Thoracic aorta (tissue), 2 donors: ENCODE measurements around the gene GFM2. TPM values are rescaled to one million over a fixed set of nuclear protein-coding genes. Genes with fewer than 3 reads are reported as not detected.
A peak's percentile ranks its signal among the peaks of the same experiment; 100 is the strongest.

ENCODE experiments used
- ATAC-seq: fragments of 150-250 bp; one replicate; pipeline ENCODE4 v1.8.0; 2017; ENCODE audit warnings: low read depth; ENCODE audit not compliant: insufficient number of reproducible peaks, low FRiP score
- DNase-seq: peaks from one replicate; pipeline ENCODE4 v3.0.0-alpha.2; 2020; ENCODE audit warnings: low spot score
- H3K27ac ChIP-seq, 2 donors: fragments of 200-600 bp; sonication (generic); 1 replicate in 1 of 2; 2 replicates in 1 of 2; pipeline ENCODE4 v1.5.1; 2016; ENCODE audit warnings: mild to moderate bottlenecking in 2 of 2, moderate library complexity in 2 of 2
- H3K27me3 ChIP-seq: fragments of 200-600 bp; sonication (generic); replicated peaks from 2 replicates; pipeline ENCODE4 v1.6.0; 2016; ENCODE audit warnings: mild to moderate bottlenecking; ENCODE audit not compliant: insufficient read depth
- H3K36me3 ChIP-seq: fragments of 200-600 bp; sonication (generic); one replicate; pipeline ENCODE4 v1.5.1; 2016
- H3K4me1 ChIP-seq, 2 donors: fragments of 200-600 bp; sonication (generic); 1 replicate in 1 of 2; 2 replicates in 1 of 2; pipeline versions ENCODE4 v1.5.1 to v1.6.0; 2016; ENCODE audit warnings: low read depth in 2 of 2, mild to moderate bottlenecking in 1 of 2; ENCODE audit not compliant: control insufficient read depth in 1 of 2
- H3K4me3 ChIP-seq: fragments of 200-600 bp; sonication (generic); 2 replicates; pipeline ENCODE4 v1.5.1; 2016; ENCODE audit warnings: mild to moderate bottlenecking
- H3K9me3 ChIP-seq: fragments of 200-600 bp; sonication (generic); 2 replicates; pipeline ENCODE4 v1.5.1; 2016
- CTCF ChIP-seq: fragments of 200-600 bp; sonication (generic); IDR thresholded peaks from one replicate; pipeline ENCODE4 v1.5.1; 2019; ENCODE audit warnings: antibody characterized with exemption
- total RNA-seq, 2 donors: library from RNA; depleted of rRNA; stranded (reverse); fragments of >200 nt; gene quantifications; one replicate each; pipeline versions ENCODE4 v1.1.0 to v1.2.3, GENCODE V29; 2016

Gene GFM2
- total RNA-seq, 2 donors from 2014 or later: 11.6 to 12.6 TPM

GRCh38 chr5:74672215-74672877, 94.6 kb downstream of the GFM2 start:
- no peak for TF ChIP-seq CTCF
- no peak overlapping the region for H3K4me3 ChIP-seq
- ATAC-seq (no peak), DNase-seq (no peak)
- H3K4me1 ChIP-seq: peaks cover 8 to 23% of the 10 kb centered on the region in 2 donors
- no peaks in the 10 kb centered on the region for H3K36me3 ChIP-seq
- H3K27me3 ChIP-seq: no peaks in the 10 kb centered on the region
- H3K27ac ChIP-seq: peak overlapping the region in 1 of 2 donors; percentile 24
- H3K9me3 ChIP-seq: no peaks in the 10 kb centered on the region

Other genes starting within 250 kb of the GFM2 start
- 10 to 100 TPM in 1 of 2 donors, 1 to 10 TPM in 1; 7.7 to 10.4 TPM for gene ENC1, start 126.4 kb downstream of the GFM2 start, total RNA-seq
- gene HEXB, start 81.9 kb downstream of the GFM2 start, total RNA-seq: 100 to 1,000 TPM; 139 to 156 TPM
- gene NSA2, start 132 bp upstream of the GFM2 start, total RNA-seq: 10 to 100 TPM; 58.9 to 76.1 TPM
- 1 to 10 TPM; 1.1 to 2.2 TPM for gene FAM169A, start 99.3 kb upstream of the GFM2 start, total RNA-seq